ENCODE data around the gene SH3RF2.
A peak's percentile ranks its signal among the peaks of the same experiment; 100 is the strongest.

SH3RF2 gene

DNA sequence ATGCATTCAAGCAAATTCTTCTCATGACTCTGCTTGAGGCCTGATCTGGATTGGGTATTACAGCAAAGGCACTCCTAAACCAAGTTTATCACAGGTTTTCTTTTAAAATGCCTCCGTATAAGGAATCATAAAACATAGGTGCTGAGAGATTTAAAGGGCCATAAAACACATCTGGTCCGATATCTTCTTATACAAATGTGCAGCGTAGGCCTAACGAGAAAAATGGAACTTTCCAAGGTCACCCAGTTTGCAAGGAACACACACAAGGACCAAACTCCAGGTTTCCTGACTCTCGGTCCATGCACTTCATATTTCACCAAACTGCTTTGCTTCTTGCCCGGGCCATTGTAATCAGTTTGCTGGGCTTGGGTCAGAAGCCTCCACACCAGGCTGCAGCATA, 22.1 kb downstream of the SH3RF2 start:
- Histone ChIP-seq H4K12ac (ENCODE audit: low read depth, low read length) (no peak overlapping the region), H2AFZ (ENCODE audit: insufficient read depth, low read length, poor library complexity) (no peak overlapping the region), H3K14ac (ENCODE audit: low read length) (no peak overlapping the region), H3K4me1 (ENCODE audit: control insufficient read depth in 1 of 2, insufficient read depth in 2 of 2, low read length in 2 of 2) (no peaks in the 10 kb centered on the region), H2BK120ac (ENCODE audit: insufficient read depth, low read length, poor library complexity) (no peak overlapping the region), H3K9me3 (ENCODE audit: insufficient read depth, low read depth, low read length) (no peaks in the 10 kb centered on the region), H3K4me2 (ENCODE audit: low read length) (no peak overlapping the region), H3K18ac (ENCODE audit: low read length) (no peak overlapping the region), H3K79me1 (ENCODE audit: low read length) (no peaks in the 10 kb centered on the region), H3K79me2 (ENCODE audit: control insufficient read depth, insufficient read depth, low read length, poor library complexity) (no peaks in the 10 kb centered on the region), H3K27me3 (ENCODE audit: insufficient read depth, low read length) (no peaks in the 10 kb centered on the region), H3K23ac (ENCODE audit: low read length) (no peak overlapping the region), H4K91ac (ENCODE audit: low read depth, low read length) (no peak overlapping the region), H3K4me3 (ENCODE audit: low read depth, low read length) (no peak overlapping the region), H2BK12ac (ENCODE audit: low read length) (no peak overlapping the region), H3K9ac (ENCODE audit: low read length) (no peak overlapping the region), H3K36me3 (ENCODE audit: control insufficient read depth in 1 of 2, insufficient read depth in 2 of 2, low read length in 2 of 2) (no peaks in the 10 kb centered on the region), H3K27ac (ENCODE audit: low read depth, low read length) (no peak overlapping the region), H2AK5ac (ENCODE audit: low read length) (no peak overlapping the region), H4K8ac (ENCODE audit: low read depth, low read length) (no peak overlapping the region), H2BK5ac (ENCODE audit: low read depth, low read length, poor library complexity) (no peak overlapping the region), H3K4ac (ENCODE audit: low read depth, low read length) (no peak overlapping the region)
- no peak for DNase-seq
- no CpG with 5 or more reads among the region's 6 CpGs for WGBS (ENCODE audit: extremely low coverage, insufficient coverage, insufficient read length)

DNA sequence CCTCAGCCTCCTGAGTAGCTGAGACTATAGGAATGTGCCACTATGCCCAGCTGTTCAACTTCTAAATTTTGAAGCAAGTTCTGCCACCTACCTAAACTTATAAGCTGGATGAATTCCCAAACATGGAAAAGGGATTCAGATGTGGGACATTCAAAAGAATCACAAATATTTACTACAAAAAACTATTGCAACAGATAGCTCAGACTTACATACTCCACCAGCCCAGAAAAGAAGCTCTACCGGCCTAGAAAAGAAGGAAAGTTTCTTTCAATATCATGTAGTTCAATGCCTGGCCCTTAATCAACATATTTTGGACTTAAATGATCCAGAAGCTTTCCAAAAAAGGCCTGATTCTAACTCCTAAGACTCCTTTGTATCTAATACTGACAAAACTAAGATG, 23.8 kb downstream of the SH3RF2 start:
- H4K91ac ChIP-seq (ENCODE audit: low read depth, low read length) = no peak overlapping the region
- no CpG with 5 or more reads among the region's 1 CpG for WGBS (ENCODE audit: extremely low coverage, insufficient coverage, insufficient read length)
- no peak overlapping the region for H2AFZ ChIP-seq (ENCODE audit: insufficient read depth, low read length, poor library complexity)

GRCh38 chr5:145960848-145961600, 24.6 kb downstream of the SH3RF2 start:
- H3K4ac ChIP-seq (ENCODE audit: low read depth, low read length) = no peak overlapping the region

More for the DNA sequence above, 23.8 kb downstream of the SH3RF2 start:
- Histone ChIP-seq H3K27me3 (ENCODE audit: insufficient read depth, low read length) (no peaks in the 10 kb centered on the region), H3K9ac (ENCODE audit: low read length) (no peak overlapping the region), H3K4me1 (ENCODE audit: control insufficient read depth in 1 of 2, insufficient read depth in 2 of 2, low read length in 2 of 2) (no peaks in the 10 kb centered on the region), H3K14ac (ENCODE audit: low read length) (no peak overlapping the region), H3K27ac (ENCODE audit: low read depth, low read length) (no peak overlapping the region), H3K4me2 (ENCODE audit: low read length) (no peak overlapping the region), H3K4ac (ENCODE audit: low read depth, low read length) (no peak overlapping the region), H3K79me2 (ENCODE audit: control insufficient read depth, insufficient read depth, low read length, poor library complexity) (no peaks in the 10 kb centered on the region), H2AK5ac (ENCODE audit: low read length) (no peak overlapping the region), H3K9me3 (ENCODE audit: insufficient read depth, low read depth, low read length) (no peaks in the 10 kb centered on the region), H3K4me3 (ENCODE audit: low read depth, low read length) (no peak overlapping the region), H3K23ac (ENCODE audit: low read length) (no peak overlapping the region), H4K8ac (ENCODE audit: low read depth, low read length) (no peak overlapping the region), H3K18ac (ENCODE audit: low read length) (no peak overlapping the region), H3K36me3 (ENCODE audit: control insufficient read depth in 1 of 2, insufficient read depth in 2 of 2, low read length in 2 of 2) (no peaks in the 10 kb centered on the region), H3K79me1 (ENCODE audit: low read length) (no peaks in the 10 kb centered on the region), H4K12ac (ENCODE audit: low read depth, low read length) (no peak overlapping the region), H2BK5ac (ENCODE audit: low read depth, low read length, poor library complexity) (no peak overlapping the region), H2BK12ac (ENCODE audit: low read length) (no peak overlapping the region), H2BK120ac (ENCODE audit: insufficient read depth, low read length, poor library complexity) (no peak overlapping the region)
- DNase-seq = no peak

DNA sequence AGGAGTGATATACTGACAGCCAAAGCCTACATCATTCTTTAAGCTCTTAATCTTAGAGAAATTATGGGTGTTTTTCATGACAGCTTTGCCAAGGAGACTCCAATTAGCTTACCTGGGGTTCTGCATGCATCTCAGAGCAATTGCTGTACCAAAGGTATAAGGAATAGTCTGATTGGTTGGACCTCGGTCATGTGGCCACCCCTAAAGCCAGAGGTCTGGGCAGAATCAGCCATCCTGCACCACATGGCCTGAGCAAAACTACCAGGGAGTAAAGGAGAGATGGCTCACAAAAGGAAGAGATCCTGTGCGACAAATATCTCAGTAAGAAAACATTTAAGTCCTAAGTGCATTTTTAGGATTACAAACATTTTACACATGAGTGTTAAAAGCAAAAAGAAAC, 25.6 kb downstream of the SH3RF2 start:
- Histone ChIP-seq H3K14ac (ENCODE audit: low read length) (no peak overlapping the region), H3K27ac (ENCODE audit: low read depth, low read length) (no peak overlapping the region), H4K91ac (ENCODE audit: low read depth, low read length) (no peak overlapping the region), H3K4me2 (ENCODE audit: low read length) (no peak overlapping the region), H3K18ac (ENCODE audit: low read length) (no peak overlapping the region), H3K9ac (ENCODE audit: low read length) (no peak overlapping the region), H4K12ac (ENCODE audit: low read depth, low read length) (no peak overlapping the region), H2BK12ac (ENCODE audit: low read length) (no peak overlapping the region), H2BK5ac (ENCODE audit: low read depth, low read length, poor library complexity) (no peak overlapping the region), H2AFZ (ENCODE audit: insufficient read depth, low read length, poor library complexity) (no peak overlapping the region), H3K9me3 (ENCODE audit: insufficient read depth, low read depth, low read length) (no peaks in the 10 kb centered on the region), H2AK5ac (ENCODE audit: low read length) (no peak overlapping the region), H3K4me1 (ENCODE audit: control insufficient read depth in 1 of 2, insufficient read depth in 2 of 2, low read length in 2 of 2) (no peaks in the 10 kb centered on the region), H3K79me2 (ENCODE audit: control insufficient read depth, insufficient read depth, low read length, poor library complexity) (no peaks in the 10 kb centered on the region), H4K8ac (ENCODE audit: low read depth, low read length) (no peak overlapping the region), H2BK120ac (ENCODE audit: insufficient read depth, low read length, poor library complexity) (no peak overlapping the region), H3K23ac (ENCODE audit: low read length) (no peak overlapping the region), H3K4me3 (ENCODE audit: low read depth, low read length) (no peak overlapping the region), H3K4ac (ENCODE audit: low read depth, low read length) (no peak overlapping the region), H3K36me3 (ENCODE audit: control insufficient read depth in 1 of 2, insufficient read depth in 2 of 2, low read length in 2 of 2) (no peaks in the 10 kb centered on the region), H3K27me3 (ENCODE audit: insufficient read depth, low read length) (no peaks in the 10 kb centered on the region), H3K79me1 (ENCODE audit: low read length) (no peaks in the 10 kb centered on the region)
- WGBS (ENCODE audit: extremely low coverage, insufficient coverage, insufficient read length) = no CpG with 5 or more reads among the region's 2 CpGs
- DNase-seq = peak in 1 of 2 donors; percentile 32

More at GRCh38 chr5:145960848-145961600, 24.6 kb downstream of the SH3RF2 start:
- Histone ChIP-seq H3K23ac (ENCODE audit: low read length) (no peak overlapping the region), H4K8ac (ENCODE audit: low read depth, low read length) (no peak overlapping the region), H3K4me2 (ENCODE audit: low read length) (no peak overlapping the region), H3K14ac (ENCODE audit: low read length) (no peak overlapping the region), H3K79me2 (ENCODE audit: control insufficient read depth, insufficient read depth, low read length, poor library complexity) (no peaks in the 10 kb centered on the region), H3K18ac (ENCODE audit: low read length) (no peak overlapping the region), H3K9ac (ENCODE audit: low read length) (no peak overlapping the region), H3K4me1 (ENCODE audit: control insufficient read depth in 1 of 2, insufficient read depth in 2 of 2, low read length in 2 of 2) (no peaks in the 10 kb centered on the region), H4K91ac (ENCODE audit: low read depth, low read length) (no peak overlapping the region), H3K4me3 (ENCODE audit: low read depth, low read length) (no peak overlapping the region), H3K79me1 (ENCODE audit: low read length) (no peaks in the 10 kb centered on the region), H3K9me3 (ENCODE audit: insufficient read depth, low read depth, low read length) (no peaks in the 10 kb centered on the region), H2BK5ac (ENCODE audit: low read depth, low read length, poor library complexity) (no peak overlapping the region), H4K12ac (ENCODE audit: low read depth, low read length) (no peak overlapping the region), H2BK12ac (ENCODE audit: low read length) (no peak overlapping the region), H3K27me3 (ENCODE audit: insufficient read depth, low read length) (no peaks in the 10 kb centered on the region), H3K27ac (ENCODE audit: low read depth, low read length) (no peak overlapping the region), H2BK120ac (ENCODE audit: insufficient read depth, low read length, poor library complexity) (no peak overlapping the region), H3K36me3 (ENCODE audit: control insufficient read depth in 1 of 2, insufficient read depth in 2 of 2, low read length in 2 of 2) (no peaks in the 10 kb centered on the region), H2AFZ (ENCODE audit: insufficient read depth, low read length, poor library complexity) (no peak overlapping the region), H2AK5ac (ENCODE audit: low read length) (no peak overlapping the region)
- peak; percentile 52 to 94 for DNase-seq
- no CpG with 5 or more reads among the region's 4 CpGs for WGBS (ENCODE audit: extremely low coverage, insufficient coverage, insufficient read length)
